Right lung (tissue), 10 donors: ENCODE measurements around the gene TCF3. TPM values are rescaled to one million over a fixed set of nuclear protein-coding genes. Genes with fewer than 3 reads are reported as not detected.
"Not testable (repeated sequence)": the region's sequence is repeated elsewhere in the genome, so short reads cannot be mapped to it uniquely, and the experiment has no call there.

Source experiments
- DNase-seq, 2 donors: peaks; one replicate each; pipeline ENCODE4 v3.0.0-alpha.2; 2013
- long read RNA-seq, 8 donors: transcript quantifications; one replicate each; lab custom pipeline, GENCODE V29; 2026
- polyA plus RNA-seq, 5 donors: library from polyadenylated mRNA; unstranded; fragments of 120-200 nt; gene quantifications; one replicate each; pipeline versions ENCODE4 v1.2.1 to v1.2.3, GENCODE V29; 2013; ENCODE audit warnings: inconsistent platforms in 1 of 5, low replicate concordance in 1 of 5; ENCODE audit not compliant: insufficient read length in 5 of 5, insufficient read depth in 1 of 5

The TCF3 gene
- polyA plus RNA-seq, result 100 to 1,000 TPM; 101 to 158 (median 127) TPM
- long read RNA-seq, donor 1, full-length matches to known transcripts, result 22 of 42 reads
- long read RNA-seq, donor 1, partial matches to known transcripts, result 20 of 42 reads
- long read RNA-seq, donor 1, other reads (novel, unspliced or antisense), result 0 of 42 reads
- long read RNA-seq, donor 2, full-length matches to known transcripts, result 10 of 10 reads
- long read RNA-seq, donor 2, partial matches to known transcripts, result 0 of 10 reads
- long read RNA-seq, donor 2, other reads (novel, unspliced or antisense), result 0 of 10 reads
- long read RNA-seq, donor 3, transcript TCF3-210 (9 exons, 986 nt), result major isoform, 5 of 10 reads
- long read RNA-seq, donor 3, partial matches to known transcripts, result 5 of 10 reads
- long read RNA-seq, donor 3, other reads (novel, unspliced or antisense), result 0 of 10 reads
- long read RNA-seq, donor 4, partial matches to known transcripts, result 0 of 5 reads
- long read RNA-seq, donor 4, other reads (novel, unspliced or antisense), result 0 of 5 reads
- long read RNA-seq, donor 5, full-length matches to known transcripts, result 18 of 32 reads
- long read RNA-seq, donor 5, partial matches to known transcripts, result 14 of 32 reads
- long read RNA-seq, donor 5, other reads (novel, unspliced or antisense), result 0 of 32 reads
- long read RNA-seq, donor 6, full-length matches to known transcripts, result 5 of 5 reads
- long read RNA-seq, donor 6, partial matches to known transcripts, result 0 of 5 reads
- long read RNA-seq, donor 6, other reads (novel, unspliced or antisense), result 0 of 5 reads
- long read RNA-seq, donor 7, full-length matches to known transcripts, result 13 of 22 reads
- long read RNA-seq, donor 7, partial matches to known transcripts, result 9 of 22 reads
- long read RNA-seq, donor 7, other reads (novel, unspliced or antisense), result 0 of 22 reads
- long read RNA-seq, donor 8, transcript TCF3-210 (9 exons, 986 nt), result major isoform, 7 of 12 reads
- long read RNA-seq, donor 8, partial matches to known transcripts, result 5 of 12 reads
- long read RNA-seq, donor 8, other reads (novel, unspliced or antisense), result 0 of 12 reads

DNA sequence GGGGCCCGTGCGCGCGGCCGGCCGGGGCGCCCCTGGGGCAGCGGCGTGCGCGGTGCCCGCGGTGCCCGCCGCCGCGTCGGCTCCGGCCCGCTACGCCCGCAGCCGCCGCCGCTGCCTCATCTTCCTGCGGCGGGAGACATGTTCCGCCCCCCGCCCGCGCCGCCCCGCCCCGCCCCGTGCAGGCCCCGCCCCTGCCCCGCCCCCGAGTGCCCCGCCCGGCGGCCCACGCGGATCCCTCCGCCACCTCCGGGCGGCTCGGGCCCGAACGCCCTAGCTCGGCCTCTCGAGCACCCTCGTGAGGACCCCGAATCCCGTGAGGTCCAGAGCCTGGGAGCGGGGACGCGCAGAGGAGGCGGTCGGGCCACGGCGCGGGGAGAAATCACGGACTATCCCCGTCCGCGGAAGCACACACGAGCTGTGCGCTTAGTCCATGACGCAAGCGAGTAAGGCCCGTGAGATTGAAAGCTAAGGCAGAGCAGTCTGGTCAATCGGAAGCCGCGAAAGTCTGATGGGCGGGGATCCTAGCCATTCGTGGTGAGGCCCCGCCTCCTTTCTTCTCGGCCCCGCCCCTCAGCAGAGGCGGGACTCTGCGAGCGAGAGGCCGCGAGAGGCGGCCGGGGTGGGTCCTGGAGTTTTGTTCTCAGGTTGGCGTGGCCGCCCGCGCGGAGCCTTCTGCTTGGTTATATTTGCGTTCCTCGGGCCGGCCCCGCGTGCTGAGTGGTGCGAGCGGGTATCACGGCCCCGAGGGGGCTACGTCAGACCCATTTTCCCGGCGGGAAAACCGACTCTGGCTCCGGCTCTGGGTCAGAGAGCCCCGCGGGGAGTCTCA, at the start of gene TCF3:
TSS of gene TCF3 (minus strand) at position 145 of the 829 bp plus-strand sequence. CDS start 2,367 bp downstream, outside the sequence.
- DNase-seq, result peak; percentile 100

DNA sequence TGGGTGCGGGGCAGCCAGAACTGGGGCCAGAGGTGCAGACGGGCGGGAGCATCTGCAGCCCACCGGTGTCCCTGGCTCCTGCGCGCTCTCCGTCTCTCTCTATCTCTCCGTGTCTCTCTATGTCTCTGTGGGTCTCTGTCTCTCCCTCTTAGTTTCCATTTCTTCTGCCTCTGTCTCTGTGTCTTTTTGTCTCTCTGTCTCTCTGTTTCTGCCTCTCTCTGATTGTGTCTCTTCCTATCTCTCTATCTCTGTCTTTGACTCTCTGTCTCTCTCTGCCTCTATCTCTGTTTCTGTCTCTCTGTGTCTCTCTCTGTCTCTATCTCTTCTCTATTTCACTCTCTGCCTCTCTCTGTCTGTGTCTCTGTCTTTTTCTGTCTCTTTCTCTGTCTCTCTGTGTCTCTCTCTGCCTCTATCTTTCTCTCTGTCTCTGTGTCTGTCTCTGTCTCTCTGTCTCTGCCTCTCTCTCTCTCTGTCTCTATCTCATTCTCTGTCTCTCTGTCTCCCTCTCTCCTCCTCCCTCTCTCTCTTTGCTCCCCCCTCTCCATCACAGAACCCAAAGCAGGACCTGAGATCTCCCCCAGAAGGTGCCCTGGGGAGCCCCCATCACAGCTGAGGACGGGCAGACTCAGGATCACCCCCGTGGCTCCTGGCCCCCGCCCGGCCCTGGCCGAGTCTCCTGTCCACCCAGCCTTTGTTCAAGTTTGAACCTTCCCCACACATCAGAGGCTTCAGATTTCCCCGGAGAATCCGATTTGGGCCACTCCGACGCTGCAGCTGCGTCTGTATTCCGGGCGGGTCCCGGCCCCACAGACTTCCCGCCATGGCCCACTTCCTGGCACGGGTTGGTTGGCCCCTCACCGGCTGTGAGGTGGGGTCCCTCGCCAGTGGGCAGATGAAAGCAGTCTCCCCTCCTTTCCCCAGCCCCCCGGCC, 48.6 kb upstream of the TCF3 start:
- DNase-seq, result no peak

DNA sequence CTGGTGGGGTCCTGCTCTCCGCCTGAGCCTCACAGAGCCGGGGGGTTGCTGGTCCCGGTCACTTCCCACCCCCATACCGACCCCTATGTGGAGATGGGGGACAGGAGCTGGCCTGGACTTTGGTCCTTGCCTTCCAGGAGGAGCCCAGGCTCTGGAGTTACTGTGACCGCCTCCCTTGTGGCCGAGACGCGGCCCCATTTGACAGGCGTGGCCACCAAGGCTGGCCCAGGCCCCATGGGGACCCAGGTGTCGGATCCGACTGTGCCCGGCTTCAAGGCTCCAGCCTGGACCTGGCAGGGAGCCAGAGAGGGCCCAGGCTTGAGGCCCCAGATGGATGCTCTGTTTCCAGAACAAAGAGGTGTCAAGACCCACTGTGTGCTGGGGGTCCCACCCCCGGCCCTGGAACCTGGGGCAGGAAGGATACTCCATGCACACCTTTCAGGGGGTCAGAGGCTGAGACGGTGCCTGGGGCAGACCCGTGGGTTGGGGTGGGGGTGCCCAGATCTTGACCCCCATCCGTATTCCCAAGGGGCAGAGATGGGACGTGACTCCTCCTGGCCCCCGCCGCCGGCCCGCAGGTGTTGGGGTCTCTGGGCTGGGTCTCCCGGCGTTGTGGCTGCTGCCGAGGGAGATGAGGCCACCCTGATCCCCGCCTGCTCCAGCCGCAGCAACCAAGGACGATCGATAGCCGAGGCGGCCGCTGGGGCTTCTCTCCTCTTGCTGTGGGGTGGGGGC, 47.8 kb upstream of the TCF3 start:
- DNase-seq, result no peak

DNA sequence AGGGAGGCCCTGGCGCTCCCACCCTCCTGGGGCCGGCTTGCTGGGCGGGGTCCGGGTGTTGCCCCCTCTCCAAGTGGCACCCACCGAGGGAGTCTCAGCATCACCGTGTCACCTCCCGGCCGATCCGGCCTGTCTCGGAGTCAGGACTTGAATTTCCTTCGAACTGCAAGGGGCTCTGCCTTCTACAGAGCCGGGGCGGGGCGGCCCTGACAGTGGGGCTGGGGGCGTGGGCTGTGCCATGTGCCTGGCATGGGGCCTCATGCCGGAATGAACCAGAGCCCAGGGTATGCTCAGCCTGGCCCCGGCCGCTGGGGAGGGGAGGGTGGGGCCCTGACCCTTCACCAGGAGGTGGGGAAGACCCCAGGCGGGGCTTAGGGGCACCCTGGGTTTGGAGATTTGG, 47.0 kb upstream of the TCF3 start:
- no peak for DNase-seq

DNA sequence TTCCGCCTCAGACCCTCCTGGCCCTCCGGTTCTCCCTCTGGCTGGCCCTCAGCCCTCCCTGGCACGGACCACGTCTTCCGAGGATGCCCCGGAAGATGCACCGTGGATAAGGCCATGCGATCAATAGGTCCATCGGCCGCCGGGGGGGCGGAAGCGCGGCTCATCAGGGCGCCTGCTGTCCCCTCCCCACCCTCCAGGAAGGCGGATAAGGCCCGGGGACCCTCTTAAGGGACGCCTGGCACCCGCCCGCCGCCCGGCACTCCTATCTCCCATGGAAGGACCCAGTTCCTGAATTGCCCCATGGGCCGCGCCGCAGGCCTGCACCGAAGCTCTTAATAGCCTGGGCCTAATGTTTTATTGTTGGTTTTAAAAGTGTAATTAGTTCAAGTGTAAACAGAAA, 46.2 kb upstream of the TCF3 start:
- no peak for DNase-seq

DNA sequence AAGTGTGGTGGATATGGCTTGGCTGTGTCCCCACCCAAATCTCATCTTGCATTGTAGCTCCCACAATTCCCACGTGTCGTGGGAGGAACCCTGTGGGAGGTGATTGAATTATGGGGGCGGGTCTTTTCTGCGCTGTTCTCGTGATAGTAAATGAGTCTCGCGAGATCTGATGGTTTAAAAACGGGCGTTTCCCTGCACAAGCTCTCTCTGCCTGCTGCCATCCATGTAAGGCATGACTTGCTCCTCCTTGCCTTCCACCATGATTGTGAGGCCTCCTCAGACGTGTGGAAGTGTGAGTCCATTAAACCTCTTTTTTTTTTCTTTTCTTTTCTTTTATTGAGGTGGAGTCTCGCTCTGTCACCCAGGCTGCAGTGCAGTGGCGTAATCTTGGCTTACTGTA, 43.1 kb upstream of the TCF3 start:
- not testable (repeated sequence) for DNase-seq

DNA sequence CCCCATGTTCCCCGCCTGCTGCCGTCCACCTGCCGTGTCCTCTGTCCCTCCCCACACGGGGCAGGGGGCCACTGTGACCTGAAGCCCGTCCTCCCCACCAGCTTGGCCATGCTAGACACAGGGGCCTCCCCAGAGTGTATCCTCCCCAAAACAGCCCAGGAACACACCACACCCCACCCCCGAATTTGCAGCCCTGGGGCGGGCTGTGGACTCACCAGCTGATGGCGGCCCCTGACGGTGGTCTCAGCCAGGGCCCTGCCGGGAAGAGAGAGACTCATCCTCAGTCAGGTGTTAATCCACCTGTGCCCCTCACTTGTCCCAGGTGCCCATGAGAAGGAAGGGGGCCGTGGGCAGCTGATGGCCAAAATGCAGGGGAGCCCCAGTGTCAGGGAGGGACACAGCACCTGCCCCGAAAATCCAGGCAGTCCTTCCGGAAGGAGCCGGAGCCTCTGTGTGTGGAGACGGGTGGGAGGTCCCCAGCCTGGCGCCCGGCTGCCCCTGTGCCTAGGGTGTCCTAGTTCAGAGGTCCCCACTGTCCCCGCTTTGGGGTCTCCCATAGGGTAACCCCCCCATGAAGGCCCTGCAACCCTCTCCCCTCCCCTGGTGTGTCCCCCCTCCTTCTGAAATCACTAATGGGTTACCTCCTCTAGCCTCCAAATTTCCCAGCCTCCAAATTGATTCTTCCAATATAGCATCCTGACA, 39.3 kb upstream of the TCF3 start:
- DNase-seq, result no peak

DNA sequence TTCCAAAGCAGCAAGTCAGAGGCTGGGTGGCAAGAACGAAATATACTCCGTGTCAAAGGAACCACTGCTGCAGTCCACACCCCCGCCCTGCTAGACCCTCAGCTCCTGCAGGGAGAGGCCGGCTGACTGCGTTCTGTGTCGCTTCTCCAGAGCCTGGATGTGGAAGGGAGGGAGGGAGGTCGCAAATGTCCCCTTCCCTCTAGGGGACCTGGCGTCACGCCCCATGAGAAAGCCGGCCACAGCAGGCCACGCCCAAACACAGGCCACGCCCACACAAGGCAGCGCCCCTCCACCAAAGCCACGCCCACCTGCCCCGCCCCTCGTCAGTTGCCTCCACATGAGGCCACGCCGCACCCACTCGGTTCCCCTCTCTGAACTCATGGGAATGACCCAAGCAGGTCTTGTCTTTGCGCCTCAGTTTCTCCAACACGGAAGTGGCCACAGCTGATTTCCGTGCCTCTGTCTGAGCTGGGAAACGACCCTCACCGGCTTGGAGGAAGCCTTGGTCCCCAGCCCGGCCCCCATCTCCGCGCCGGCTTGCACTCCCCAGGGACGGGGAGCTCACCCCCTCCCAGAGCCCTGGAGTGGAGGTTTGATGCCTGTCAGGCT, 38.4 kb upstream of the TCF3 start:
- DNase-seq, result no peak

DNA sequence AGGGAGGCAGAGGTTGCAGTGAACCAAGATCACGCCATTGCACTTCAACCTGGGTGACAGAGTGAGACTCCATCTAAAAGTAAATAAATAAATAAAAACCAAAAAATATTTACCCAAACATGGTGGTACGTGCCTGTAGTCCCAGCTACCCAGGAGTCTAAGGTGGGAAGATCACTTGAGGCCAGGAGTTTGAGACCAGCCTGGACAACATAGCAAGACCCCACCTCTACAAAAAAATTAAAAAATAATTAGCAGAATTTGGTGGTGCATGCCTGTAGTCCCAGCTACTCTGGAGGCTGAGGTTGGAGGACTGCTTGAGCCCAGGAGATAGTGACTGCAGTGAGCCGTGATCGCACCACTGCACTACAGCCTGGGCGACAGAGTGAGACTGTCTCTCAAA, 33.4 kb upstream of the TCF3 start:
- DNase-seq, result not testable (repeated sequence)

DNA sequence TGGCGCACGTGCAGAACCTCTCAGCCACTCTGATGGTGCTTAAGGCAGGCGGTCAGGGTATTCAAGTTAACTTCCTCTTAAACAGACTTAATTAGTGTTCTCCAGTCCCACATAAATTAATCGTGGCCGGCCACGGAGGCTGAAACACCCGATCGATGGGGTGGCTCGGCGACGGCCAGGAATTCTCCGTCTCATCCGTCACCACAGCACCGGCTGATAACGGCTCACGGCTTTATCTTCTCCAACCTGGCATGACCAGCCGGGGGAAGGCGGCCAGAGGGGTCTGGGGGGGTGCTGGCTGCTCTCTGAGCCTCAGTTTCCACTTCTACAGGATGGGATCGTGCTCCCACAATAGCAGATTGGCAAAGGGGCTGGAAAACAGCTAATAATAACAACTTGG, 32.6 kb upstream of the TCF3 start:
- DNase-seq, result no peak

DNA sequence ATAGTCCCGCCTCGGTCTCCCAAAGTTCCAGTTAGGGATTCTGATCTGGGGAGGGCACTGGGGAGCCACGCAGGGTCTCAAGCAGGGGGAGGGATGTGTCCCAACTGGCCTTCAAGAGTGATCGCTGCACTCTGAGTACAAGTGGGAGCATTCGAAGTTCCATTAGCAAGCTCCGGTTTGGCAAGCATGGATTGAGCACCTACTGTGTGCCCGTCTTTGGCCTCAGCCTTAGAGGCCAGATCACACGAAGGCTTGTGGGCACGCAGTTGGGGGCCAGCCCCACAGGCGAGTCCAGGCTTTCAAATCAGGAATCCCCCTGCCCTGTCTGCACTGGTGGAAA, 32.1 kb upstream of the TCF3 start:
- DNase-seq, result no peak

DNA sequence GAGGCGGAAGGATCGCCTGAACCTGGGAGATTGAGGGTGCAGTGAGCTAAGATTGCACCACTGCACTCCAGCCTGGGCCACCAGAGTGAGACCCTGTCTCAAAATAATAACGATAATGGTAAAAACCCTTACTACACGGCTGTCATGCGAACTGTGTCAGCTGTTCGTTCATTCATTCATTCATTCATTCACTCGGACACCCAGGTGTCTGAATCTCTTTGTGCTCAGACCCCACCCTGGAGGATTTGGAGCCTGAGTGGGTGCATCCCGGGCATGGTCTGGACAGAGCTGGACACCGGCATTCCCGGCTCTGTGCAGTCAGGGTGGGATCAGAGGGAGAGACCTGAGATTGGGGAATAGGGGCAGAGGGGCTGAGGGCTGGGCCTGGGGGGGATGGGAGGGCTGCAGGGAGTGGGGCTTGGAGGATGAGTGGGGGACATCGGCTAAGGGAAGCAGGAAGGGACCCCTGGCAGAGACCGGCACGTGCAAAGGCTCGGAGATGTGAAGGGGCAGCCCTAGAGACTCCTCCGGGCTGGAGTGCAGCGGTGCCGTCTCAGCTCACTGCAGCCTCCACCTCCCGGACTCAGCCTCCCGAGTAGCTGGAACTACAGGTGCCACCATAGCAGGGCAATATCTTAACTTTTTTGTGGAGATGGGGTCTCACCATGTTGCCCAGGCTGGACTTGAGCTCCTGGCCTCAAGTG, 31.6 kb upstream of the TCF3 start:
- DNase-seq, result no peak

DNA sequence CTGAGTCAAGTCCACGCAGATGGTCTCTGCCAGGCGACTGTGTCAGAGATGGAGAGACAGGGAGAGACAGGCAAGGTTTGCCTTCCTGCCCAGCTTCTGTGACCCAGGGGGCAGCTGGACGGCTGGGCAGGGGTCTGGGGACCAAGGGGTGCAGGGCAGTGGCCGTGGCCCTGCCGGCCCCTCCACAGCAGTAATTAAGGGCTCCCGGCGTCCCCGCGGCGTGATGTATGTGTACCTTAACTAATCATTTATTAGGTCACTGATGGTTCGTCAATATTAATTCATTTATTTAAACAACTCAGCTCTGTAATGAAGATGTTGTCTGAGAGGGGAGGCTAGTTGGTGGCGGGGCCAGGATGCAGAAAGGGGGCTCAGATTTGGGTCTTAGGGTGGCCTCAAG, 28.6 kb upstream of the TCF3 start:
- DNase-seq, result no peak

DNA sequence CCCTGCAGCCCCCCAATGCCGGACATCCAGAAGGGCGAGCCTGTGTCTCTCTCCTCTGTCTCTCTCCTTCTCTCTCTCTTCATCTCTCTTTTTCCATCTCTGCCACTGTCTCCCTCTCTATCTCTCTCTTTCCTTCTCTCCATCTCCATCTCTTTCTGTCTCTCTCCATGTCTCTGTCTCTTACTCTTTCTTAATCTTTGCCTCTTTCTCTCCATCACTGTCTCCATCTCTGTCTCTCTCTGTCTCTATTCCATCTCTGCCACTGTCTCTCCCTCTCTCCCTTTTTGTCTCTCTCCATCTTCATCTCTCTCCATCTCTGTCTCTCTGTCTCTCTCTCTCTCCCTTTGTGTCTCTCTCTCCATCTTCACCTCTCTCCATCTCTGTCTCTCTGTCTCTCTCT, 25.7 kb upstream of the TCF3 start:
- no peak for DNase-seq

DNA sequence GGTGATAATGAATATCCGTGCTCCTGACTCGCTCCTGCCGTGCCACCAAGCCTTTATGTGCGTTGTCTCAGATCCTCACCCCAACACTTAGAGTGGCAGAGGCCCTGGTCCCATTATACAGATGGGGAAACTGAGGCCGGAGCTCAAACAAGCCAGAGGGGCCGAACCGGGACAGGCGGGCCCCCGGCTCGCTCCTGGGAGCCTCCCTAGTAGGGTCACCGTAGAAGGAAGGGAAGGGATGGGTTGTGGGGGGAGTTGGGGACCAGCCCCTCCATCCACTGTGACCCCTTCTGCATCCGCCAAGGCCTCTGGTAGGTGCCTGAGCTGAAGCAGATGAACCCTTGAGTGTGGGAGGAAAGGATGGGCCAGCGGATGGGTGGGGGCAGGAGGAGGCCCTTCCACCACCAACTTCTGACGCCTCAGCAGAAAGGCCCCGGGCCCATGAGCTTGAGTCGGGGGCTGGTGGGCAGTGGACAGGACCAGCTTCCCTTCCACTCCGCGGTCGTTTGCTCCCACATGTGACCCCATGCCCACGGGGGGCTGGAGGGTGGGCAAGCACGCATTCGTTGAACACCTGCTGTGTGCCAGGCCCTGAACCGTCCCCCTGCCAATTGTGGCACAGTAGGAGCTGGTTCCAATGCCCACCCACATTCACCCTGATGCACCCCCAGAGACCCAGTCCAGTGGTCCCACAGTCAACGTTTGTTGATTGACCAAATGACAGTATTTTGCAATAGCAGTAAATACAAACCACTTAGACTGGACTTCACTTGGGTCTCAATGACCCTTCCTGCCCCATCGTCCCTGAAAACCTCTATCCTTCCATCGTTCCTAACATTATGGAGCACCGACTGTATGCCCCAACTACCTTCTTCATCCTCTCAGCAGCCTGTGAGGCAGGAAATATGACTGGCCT, 24.2 kb upstream of the TCF3 start:
- no peak for DNase-seq

DNA sequence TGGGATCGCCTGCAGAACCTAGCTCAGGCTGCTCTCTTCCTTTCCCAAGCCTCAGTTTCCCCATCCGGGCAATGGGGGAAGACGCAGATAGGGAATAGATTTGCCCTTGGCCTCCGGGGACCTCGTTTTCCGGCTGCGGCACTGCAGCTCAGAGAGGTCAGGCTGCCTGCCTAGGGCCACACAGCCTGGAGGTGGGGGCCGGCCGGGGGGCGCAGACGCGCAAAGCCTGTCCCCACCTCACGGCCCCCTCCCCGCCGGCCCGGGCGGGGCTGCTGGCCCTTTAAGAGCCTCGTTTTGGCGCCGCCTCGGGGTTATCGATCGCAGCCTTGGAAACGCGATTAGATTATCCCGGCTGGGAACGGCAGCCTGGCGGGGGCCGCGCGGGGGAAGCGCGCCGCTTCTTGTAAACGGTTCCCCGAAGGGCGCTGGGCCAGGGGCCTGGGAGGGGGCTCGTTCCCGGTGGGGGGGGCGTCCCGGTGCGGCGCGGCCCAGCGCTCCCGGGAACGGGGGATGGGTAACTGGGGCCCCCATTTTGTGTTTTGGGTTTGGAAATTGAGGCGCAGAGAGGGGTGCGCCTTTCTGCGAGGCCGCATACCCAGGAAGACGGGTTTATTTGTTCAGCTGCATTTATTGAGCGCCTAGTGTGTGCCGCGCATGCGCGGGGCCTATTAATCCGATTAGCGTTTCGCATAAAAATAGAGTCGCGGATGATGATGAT, 23.4 kb upstream of the TCF3 start:
- no peak for DNase-seq
